Endothelial cell of umbilical vein (primary cell): ENCODE data around the gene VPS51. TPM values are rescaled to one million over a fixed set of nuclear protein-coding genes. Genes with fewer than 3 reads are reported as not detected.

ENCODE experiments used
- BruUV-seq: library from RNA; stranded (reverse); fragments of 400-500 nt; replicated peaks from 2 replicates; lab custom pipeline; 2021; lab: Mats Ljungman, UMichigan
- CTCF ChIA-PET: fragments of 300-600, 350-600 bp; sonication (Branson Sonifier 250); formaldehyde crosslinking; loops from one replicate; lab custom pipeline; 2021; ENCODE audit warnings: antibody characterized with exemption, inconsistent platforms; lab: Charles Lee
- POLR2A ChIA-PET: fragments of 300-600, 350-600 bp; sonication (Branson Sonifier 250); formaldehyde crosslinking; loops from one replicate; lab custom pipeline; 2021; ENCODE audit warnings: antibody characterized with exemption, inconsistent platforms; lab: Charles Lee
- DNase-seq: peaks from one replicate; pipeline ENCODE4 v3.0.0-alpha.2; 2011; ENCODE audit warnings: low read depth, low spot score
- FAIRE-seq: peaks from 2 replicates; lab custom pipeline; 2011; peaks lifted over from hg19 to GRCh38; lab: Jason Lieb, UNC
- H2AFZ ChIP-seq: 2 replicates; pipeline ENCODE4 v1.6.0; 2012; ENCODE audit warnings: low read depth, low read length, control low read depth, inconsistent platforms
- H3K27ac ChIP-seq: 2 replicates; pipeline ENCODE4 v1.5.1; 2011; ENCODE audit warnings: low read depth, mild to moderate bottlenecking, control low read depth, low read length, moderate library complexity; ENCODE audit not compliant: insufficient read depth
- H3K27me3 ChIP-seq, 2 experiments: 2 replicates each; pipeline versions ENCODE4 v1.6.0 to v1.6.1; 2011; ENCODE audit warnings: low read length in 2 of 2, mixed read lengths in 1 of 2; ENCODE audit not compliant: control insufficient read depth in 2 of 2, insufficient read depth in 2 of 2
- H3K36me3 ChIP-seq, 2 experiments: 2 replicates in 1 of 2; 3 replicates in 1 of 2; pipeline ENCODE4 v1.5.1; 2011; ENCODE audit warnings: low read length in 2 of 2, mild to moderate bottlenecking in 1 of 2, moderate library complexity in 1 of 2; ENCODE audit not compliant: control insufficient read depth in 2 of 2, insufficient read depth in 2 of 2; ENCODE audit errors: extremely low read depth in 1 of 2
- H3K4me1 ChIP-seq: 3 replicates; pipeline ENCODE4 v1.5.1; 2011; ENCODE audit warnings: mild to moderate bottlenecking, low read length; ENCODE audit not compliant: control insufficient read depth, insufficient read depth; ENCODE audit errors: extremely low read depth
- H3K4me2 ChIP-seq: 2 replicates; pipeline ENCODE4 v1.6.1; 2011; ENCODE audit warnings: low read length, control low read depth, mixed read lengths; ENCODE audit not compliant: insufficient read depth
- H3K4me3 ChIP-seq, 3 experiments: fragments of 200-600 bp in 1 of 3; sonication (generic), shearing (Covaris generic) in 1 of 3; replicated peaks in 1 of 3; 2 replicates each; pipeline ENCODE4 v1.5.1; 2011 to 2016; ENCODE audit warnings: control low read depth in 3 of 3, low read length in 3 of 3, mild to moderate bottlenecking in 2 of 3, inconsistent platforms in 1 of 3, low read depth in 1 of 3, moderate library complexity in 1 of 3; ENCODE audit not compliant: insufficient read depth in 1 of 3
- H3K79me2 ChIP-seq: 2 replicates; pipeline ENCODE4 v1.6.0; 2012; ENCODE audit warnings: low read length, inconsistent platforms; ENCODE audit not compliant: control insufficient read depth, insufficient read depth
- H3K9ac ChIP-seq: replicated peaks from 2 replicates; pipeline ENCODE3; 2011; ENCODE audit warnings: low read length, control low read depth; ENCODE audit not compliant: insufficient read depth; ENCODE audit errors: extremely low read depth
- H3K9me1 ChIP-seq: replicated peaks from 3 replicates; pipeline ENCODE4 v1.6.0; 2011; ENCODE audit warnings: mild to moderate bottlenecking, low read length; ENCODE audit not compliant: control insufficient read depth, insufficient read depth; ENCODE audit errors: extremely low read depth
- H3K9me3 ChIP-seq: replicated peaks from 2 replicates; pipeline ENCODE4 v1.5.1; 2012; ENCODE audit warnings: low read length, inconsistent platforms; ENCODE audit not compliant: control insufficient read depth, insufficient read depth
- H4K20me1 ChIP-seq: replicated peaks from 2 replicates; pipeline ENCODE3; 2011; ENCODE audit warnings: mild to moderate bottlenecking, low read length; ENCODE audit not compliant: control insufficient read depth, insufficient read depth; ENCODE audit errors: extremely low read depth
- CTCF ChIP-seq, 2 donors: IDR thresholded peaks; 1 replicate in 1 of 2; 2 replicates in 1 of 2; pipeline ENCODE4 v1.5.1; 2011; ENCODE audit warnings: low read length in 2 of 2, mild to moderate bottlenecking in 2 of 2, moderate library complexity in 2 of 2, control low read depth in 1 of 2, inconsistent platforms in 1 of 2, low read depth in 1 of 2; ENCODE audit not compliant: insufficient read depth in 1 of 2; ENCODE audit errors: extremely low read depth in 1 of 2
- EZH2 ChIP-seq: IDR thresholded peaks from 2 replicates; pipeline ENCODE4 v1.6.1; 2012; ENCODE audit warnings: borderline replicate concordance, low read depth, mild to moderate bottlenecking, moderate library complexity, low read length, inconsistent platforms; ENCODE audit not compliant: severe bottlenecking
- FOS ChIP-seq: IDR thresholded peaks from 2 replicates; pipeline ENCODE4 v1.6.1; 2011; ENCODE audit warnings: mild to moderate bottlenecking, low read length, moderate library complexity, borderline replicate concordance; ENCODE audit not compliant: insufficient read depth
- GATA2 ChIP-seq: IDR thresholded peaks from 2 replicates; pipeline ENCODE4 v1.7.0; 2011; ENCODE audit warnings: low read depth, mild to moderate bottlenecking, moderate library complexity, mixed read lengths, low read length; ENCODE audit not compliant: insufficient read length, insufficient read depth
- JUN ChIP-seq: IDR thresholded peaks from 2 replicates; pipeline ENCODE4 v1.6.1; 2011; ENCODE audit warnings: borderline replicate concordance, low read depth; ENCODE audit not compliant: insufficient read length, insufficient read depth
- MAX ChIP-seq: IDR thresholded peaks from 2 replicates; pipeline ENCODE4 v1.6.1; 2011; ENCODE audit not compliant: insufficient read depth, insufficient read length
- MYC ChIP-seq: IDR thresholded peaks from one replicate; pipeline ENCODE4 v1.6.1; 2011; ENCODE audit warnings: mild to moderate bottlenecking, low read depth, low read length
- POLR2A ChIP-seq: IDR thresholded peaks from 2 replicates; pipeline ENCODE4 v1.6.1; 2012; ENCODE audit warnings: low read depth, mild to moderate bottlenecking, control low read depth, low read length
- POLR2AphosphoS5 ChIP-seq: IDR thresholded peaks from 2 replicates; pipeline ENCODE4 v1.6.1; 2012; ENCODE audit warnings: low read depth, mild to moderate bottlenecking, control low read depth, low read length, moderate library complexity; ENCODE audit not compliant: insufficient read depth
- dilution Hi-C: fragments of 300-500 bp; cut with MboI; formaldehyde crosslinking; loops from one replicate; pipeline ENCODE4 v1.15.0; 2019; ENCODE audit warnings: low sequenced_read_pairs; ENCODE audit not compliant: extremely low pct_ligation_motif_present
- intact Hi-C: fragments of 100-400 bp; cut with micrococcal nuclease; formaldehyde crosslinking; loops from one replicate; pipeline ENCODE4 v1.10.0; 2022
- polyA plus RNA-seq, 4 experiments: library from polyadenylated mRNA; depleted of rRNA in 3 of 4; stranded (reverse) in 3 of 4; unstranded in 1 of 4; fragments of >200 nt; gene quantifications; 2 replicates each; pipeline versions ENCODE4 v1.2.1 to v1.2.3, GENCODE V29; 2011 to 2012; ENCODE audit warnings: missing spikeins in 1 of 4
- total RNA-seq: library from RNA; stranded (reverse); gene quantifications from 2 replicates; pipeline ENCODE4 v1.2.3, GENCODE V29; 2021

The VPS51 gene
- total and polyA plus RNA-seq, 2 donors (not counting 3 experiments of a cell fraction or from before 2014, with no cell fraction given) = 108 to 146 TPM

- Histone ChIP-seq H3K9me1 (no peaks in the 10 kb centered on the region), H2AFZ (no peak overlapping the region), H3K4me3 (no peak overlapping the region), H3K79me2 (no peaks in the 10 kb centered on the region), H3K4me2 (no peak overlapping the region), H4K20me1 (no peaks in the 10 kb centered on the region), H3K9ac (no peak overlapping the region), H3K9me3 (no peaks in the 10 kb centered on the region), H3K36me3 (no peaks in the 10 kb centered on the region), H3K27me3 (no peaks in the 10 kb centered on the region), H3K4me1 (no peaks in the 10 kb centered on the region), H3K27ac (no peak overlapping the region)
- dilution Hi-C loops = no loop called here
- DNase-seq (no peak), FAIRE-seq (no peak)
- TF ChIP-seq POLR2A (no peak), FOS (no peak), MAX (no peak), POLR2AphosphoS5 (no peak), GATA2 (no peak), JUN (no peak), MYC (no peak), EZH2 (no peak), CTCF (IDR thresholded peaks at IDR 0.05; ENCODE audit: extremely low read depth in 1 of 2, insufficient read depth in 1 of 2, low read depth in 1 of 2, low read length in 2 of 2) (no peak)
- ChIA-PET POLR2A (interaction anchor here (0.5 to 0.6 kb wide), 2 partner anchors 188 to 264 kb away, joined by 6 to 12 read pairs; no protein-coding TSS in a partner anchor), CTCF (interaction anchor here (1.0 kb wide), 1 partner anchor 8 kb away, joined by 3 read pairs; the partner anchor contains the start of gene NAALADL1)
- no TSS peak for BruUV-seq
- intact Hi-C loops = no loop called here
Observed at GRCh38 chr11:65066805-65067291, 29.2 kb upstream of the VPS51 start.
